ENCODE data around the gene KRT36.
A peak's percentile ranks its signal among the peaks of the same experiment; 100 is the strongest.

Gene KRT36

GRCh38 chr17:41500131-41500911 is 10.6 kb upstream of the KRT36 start:
- DNase-seq: peak; percentile 81

- DNase-seq: no peak
Measured at GRCh38 chr17:41499714-41500113, 10.0 kb upstream of the KRT36 start.

GRCh38 chr17:41498276-41498675 is 8.6 kb upstream of the KRT36 start:
- DNase-seq: no peak

GRCh38 chr17:41496803-41497484 is 7.2 kb upstream of the KRT36 start:
- peak; percentile 86 for DNase-seq

GRCh38 chr17:41494524-41494923 is 4.8 kb upstream of the KRT36 start:
- no peak for DNase-seq

- DNase-seq: no peak
Measured at GRCh38 chr17:41492771-41493170, 3.1 kb upstream of the KRT36 start.

- no peak for DNase-seq
Measured at GRCh38 chr17:41492351-41492750, 2.6 kb upstream of the KRT36 start.

- DNase-seq: no peak
Measured at GRCh38 chr17:41491476-41491875, 1.8 kb upstream of the KRT36 start.

- no peak for DNase-seq
Measured at GRCh38 chr17:41490000-41490990, 585 bp upstream of the KRT36 start.

GRCh38 chr17:41486809-41487530 is 2.7 kb downstream of the KRT36 start:
- DNase-seq: no peak

GRCh38 chr17:41486316-41486715 is 3.4 kb downstream of the KRT36 start:
- DNase-seq: no peak

- DNase-seq: no peak
Measured at GRCh38 chr17:41484920-41485904, 4.5 kb downstream of the KRT36 start.

- no peak for DNase-seq
Measured at GRCh38 chr17:41483991-41484826, 5.5 kb downstream of the KRT36 start.

- DNase-seq: no peak
Measured at GRCh38 chr17:41483531-41483930, 6.2 kb downstream of the KRT36 start.

- DNase-seq: no peak
Measured at GRCh38 chr17:41481036-41481435, 8.7 kb downstream of the KRT36 start, which contains the start of gene KRT35. Gene KRT35, minus strand, starts transcription at chr17:41481151. Its CDS starts 54 bp downstream, at chr17:41481097.

GRCh38 chr17:41480581-41480980 is 9.1 kb downstream of the KRT36 start:
- no peak for DNase-seq

- no peak for DNase-seq
Measured at GRCh38 chr17:41480136-41480535, 9.6 kb downstream of the KRT36 start.

GRCh38 chr17:41478237-41478636 is 11.5 kb downstream of the KRT36 start:
- DNase-seq: no peak

- DNase-seq: no peak
Measured at GRCh38 chr17:41476866-41477815, 12.6 kb downstream of the KRT36 start.

Data from NCI-H226 (cell line).